Spleen (tissue), 7 donors: ENCODE results near the gene DAAM2.

ENCODE experiments used
- CTCF ChIP-seq, 11 experiments: fragments of 200-600 bp in 7 of 11; fragments of 450-650 bp in 4 of 11; sonication (generic) in 4 of 11; IDR thresholded peaks in 8 of 11; conservative IDR thresholded peaks in 3 of 11; 1 replicate in 7 of 11; 2 replicates in 4 of 11; pipeline versions ENCODE4 v1.4.0 to v1.8.0; 2016 to 2021; ENCODE audit warnings: antibody characterized with exemption in 11 of 11, inconsistent platforms in 4 of 11, mild to moderate bottlenecking in 1 of 11
- POLR2A ChIP-seq, 3 donors: fragments of 450-650 bp; IDR thresholded peaks; one replicate each; pipeline ENCODE4 v1.5.1; 2017; ENCODE audit warnings: antibody characterized with exemption in 3 of 3, mild to moderate bottlenecking in 1 of 3
- POLR2AphosphoS5 ChIP-seq, 3 donors: sonication (generic); formaldehyde crosslinking; IDR thresholded peaks; one replicate each; pipeline ENCODE4 v1.5.1; 2017; ENCODE audit warnings: antibody characterized with exemption in 3 of 3
- donor health status: DM: no; HTN: no; CAD: no; lungs with moderate emphysema.
- donor health status: DM: no; HTN: no; CAD: no.
- donor health status: DM: no; HTN: no; CAD: no.

GRCh38 chr6:39906318-39906761 is 114.2 kb downstream of the DAAM2 start:
- TF ChIP-seq CTCF (IDR thresholded peaks at IDR 0.05 in 8 of 11, conservative IDR thresholded peaks at IDR 0.05 in 3 of 11): no peak
- TF ChIP-seq POLR2A (IDR thresholded peaks at IDR 0.05): no peak
- peak in 2 of 3 donors; percentile 46 to 72 for TF ChIP-seq POLR2AphosphoS5 (IDR thresholded peaks at IDR 0.05)
